Measurements from ENCODE around the gene ITM2A. TPM values are rescaled to one million over a fixed set of nuclear protein-coding genes. Genes with fewer than 3 reads are reported as not detected.

ITM2A gene
- total RNA-seq (611 TPM), polyA plus RNA-seq (ENCODE audit: insufficient read depth in 1 of 8, insufficient read length in 8 of 8, low replicate concordance in 1 of 8) (100 to 1,000 TPM; 508 to 993 (median 673) TPM)
- long read RNA-seq, donor 1, transcript ITM2A-201 (6 exons, 1,641 nt): major isoform, 50 of 223 reads
- long read RNA-seq, donor 1, partial matches to known transcripts: 169 of 223 reads
- long read RNA-seq, donor 1, other reads (novel, unspliced or antisense): 0 of 223 reads
- long read RNA-seq, donor 2, transcript ITM2A-202 (5 exons, 1,698 nt): minor isoform, 7 of 36 reads
- long read RNA-seq, donor 2, transcript ITM2A-201 (6 exons, 1,641 nt): major isoform, 16 of 36 reads
- long read RNA-seq, donor 2, partial matches to known transcripts: 13 of 36 reads
- long read RNA-seq, donor 2, other reads (novel, unspliced or antisense): 0 of 36 reads
- long read RNA-seq, donor 3, transcript ITM2A-201 (6 exons, 1,641 nt): major isoform, 113 of 282 reads
- long read RNA-seq, donor 3, partial matches to known transcripts: 165 of 282 reads
- long read RNA-seq, donor 3, other reads (novel, unspliced or antisense): 0 of 282 reads
- long read RNA-seq, donor 4, transcript ITM2A-202 (5 exons, 1,698 nt): minor isoform, 8 of 284 reads
- long read RNA-seq, donor 4, transcript ITM2A-201 (6 exons, 1,641 nt): major isoform, 128 of 284 reads
- long read RNA-seq, donor 4, partial matches to known transcripts: 141 of 284 reads
- long read RNA-seq, donor 4, other reads (novel, unspliced or antisense): 6 of 284 reads
- long read RNA-seq, donor 5, transcript ITM2A-202 (5 exons, 1,698 nt): minor isoform, 17 of 1,099 reads
- long read RNA-seq, donor 5, transcript ITM2A-201 (6 exons, 1,641 nt): major isoform, 323 of 1,099 reads
- long read RNA-seq, donor 5, partial matches to known transcripts: 745 of 1,099 reads
- long read RNA-seq, donor 5, other reads (novel, unspliced or antisense): 13 of 1,099 reads
- long read RNA-seq, donor 6, transcript ITM2A-201 (6 exons, 1,641 nt): major isoform, 266 of 834 reads
- long read RNA-seq, donor 6, transcript ITM2A-202 (5 exons, 1,698 nt): minor isoform, 10 of 834 reads
- long read RNA-seq, donor 6, partial matches to known transcripts: 557 of 834 reads
- long read RNA-seq, donor 6, other reads (novel, unspliced or antisense): 0 of 834 reads
- long read RNA-seq, donor 7, transcript ITM2A-202 (5 exons, 1,698 nt): minor isoform, 16 of 1,668 reads
- long read RNA-seq, donor 7, transcript ITM2A-201 (6 exons, 1,641 nt): major isoform, 391 of 1,668 reads
- long read RNA-seq, donor 7, partial matches to known transcripts: 1,221 of 1,668 reads
- long read RNA-seq, donor 7, other reads (novel, unspliced or antisense): 40 of 1,668 reads
- long read RNA-seq, donor 8, transcript ITM2A-201 (6 exons, 1,641 nt): major isoform, 150 of 361 reads
- long read RNA-seq, donor 8, partial matches to known transcripts: 206 of 361 reads
- long read RNA-seq, donor 8, other reads (novel, unspliced or antisense): 0 of 361 reads
- long read RNA-seq, donor 9, transcript ITM2A-201 (6 exons, 1,641 nt): major isoform, 113 of 567 reads
- long read RNA-seq, donor 9, transcript ITM2A-202 (5 exons, 1,698 nt): minor isoform, 8 of 567 reads
- long read RNA-seq, donor 9, partial matches to known transcripts: 440 of 567 reads
- long read RNA-seq, donor 9, other reads (novel, unspliced or antisense): 5 of 567 reads
- long read RNA-seq, donor 10, transcript ITM2A-202 (5 exons, 1,698 nt): minor isoform, 17 of 485 reads
- long read RNA-seq, donor 10, transcript ITM2A-201 (6 exons, 1,641 nt): major isoform, 215 of 485 reads
- long read RNA-seq, donor 10, partial matches to known transcripts: 244 of 485 reads
- long read RNA-seq, donor 10, other reads (novel, unspliced or antisense): 7 of 485 reads
- long read RNA-seq, donor 11, transcript ITM2A-201 (6 exons, 1,641 nt): major isoform, 195 of 774 reads
- long read RNA-seq, donor 11, transcript ITM2A-202 (5 exons, 1,698 nt): minor isoform, 14 of 774 reads
- long read RNA-seq, donor 11, partial matches to known transcripts: 555 of 774 reads
- long read RNA-seq, donor 11, other reads (novel, unspliced or antisense): 8 of 774 reads

DNA sequence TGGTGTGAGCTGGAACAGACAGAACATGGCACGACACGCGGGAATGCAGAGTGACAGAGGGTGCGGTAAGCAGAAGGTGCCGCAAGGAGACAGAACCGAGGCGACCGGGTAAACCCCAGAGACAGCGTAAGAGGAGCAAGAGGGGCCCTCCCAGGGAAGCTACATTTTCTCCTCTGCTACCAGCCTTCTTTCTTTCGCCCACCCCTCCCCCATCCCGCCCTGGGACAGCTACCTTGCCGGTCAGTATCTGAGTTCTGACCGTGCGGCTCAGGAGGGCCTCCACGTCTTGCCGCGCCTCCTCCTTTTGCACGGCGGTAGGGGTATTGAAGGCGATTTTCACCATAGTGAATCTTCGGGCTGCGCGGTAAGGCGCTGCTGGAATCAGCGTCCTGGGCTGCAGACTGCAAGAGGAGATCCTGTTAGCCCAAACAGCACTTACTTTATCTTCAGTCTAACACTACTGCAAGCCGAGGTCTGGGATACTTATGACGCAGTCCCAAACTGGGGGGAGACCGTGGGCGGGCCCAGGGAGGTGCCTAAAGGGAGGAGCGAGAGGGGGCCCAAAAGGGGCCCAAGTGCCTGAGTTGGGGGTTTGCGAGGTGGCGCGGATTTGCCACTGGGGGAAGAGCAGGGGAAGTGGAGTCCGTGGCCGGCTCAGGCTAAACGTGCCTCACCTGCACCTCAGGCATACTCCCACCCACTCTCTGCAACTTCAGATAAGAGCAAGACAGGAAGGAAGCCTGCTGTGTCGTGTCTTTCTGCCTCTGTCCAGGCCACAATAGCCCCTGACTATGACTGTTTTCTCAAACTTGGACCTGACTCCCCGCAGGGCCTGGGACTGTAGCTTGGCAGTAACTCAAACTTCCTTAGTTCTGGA is at the start of gene ITM2A:
TSS of gene ITM2A (minus strand) at position 462 of the 877 bp plus-strand sequence. CDS start at position 343, 119 bp downstream.
- 29% methylated on average over 15 of the region's 38 CpGs for WGBS (ENCODE audit: insufficient coverage)
- DNase-seq: peak; percentile 91
- Histone ChIP-seq H3K4me3 (ENCODE audit: low read length) (peak within 1 kb of the TSS; percentile 62), H3K4me1 (ENCODE audit: control insufficient read depth, insufficient read depth, low read length) (peaks cover 5% of the 10 kb centered on the region), H3K9me3 (replicated peaks; ENCODE audit: control insufficient read depth, low read depth, low read length) (no peaks in the 10 kb centered on the region), H3K27me3 (ENCODE audit: control insufficient read depth, insufficient read depth, low read length) (peaks cover 4% of the 10 kb centered on the region), H3K27ac (ENCODE audit: low read length) (peak within 1 kb of the TSS; percentile 90), H3K36me3 (ENCODE audit: control insufficient read depth, insufficient read depth, low read length) (no peaks in the 10 kb centered on the region)

DNA sequence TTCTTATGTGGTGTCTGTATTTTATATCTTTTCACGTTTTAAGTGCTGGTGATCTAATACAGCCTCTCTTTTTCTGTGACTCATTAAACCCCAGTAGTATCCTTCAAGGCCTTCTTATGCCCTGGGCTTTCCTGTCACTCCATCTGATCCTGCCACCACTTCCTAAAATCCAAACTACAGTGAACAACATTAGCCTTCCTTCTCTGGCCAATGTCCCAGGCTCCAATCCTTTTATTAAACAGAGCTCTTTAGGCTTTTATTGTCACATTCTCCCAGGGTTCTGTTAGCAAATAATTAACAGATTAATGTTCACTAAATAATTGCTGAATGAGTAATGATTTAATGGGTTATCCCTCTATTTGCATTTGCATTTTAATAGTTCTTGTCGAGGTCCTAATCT is 47.9 kb upstream of the ITM2A start:
- DNase-seq: peak; percentile 6
- no peaks in the 10 kb centered on the region for H3K36me3 ChIP-seq (ENCODE audit: control insufficient read depth, insufficient read depth, low read length)
- WGBS (ENCODE audit: insufficient coverage): no CpG with 5 or more reads among the region's 2 CpGs
- H3K4me1 ChIP-seq (ENCODE audit: control insufficient read depth, insufficient read depth, low read length): no peaks in the 10 kb centered on the region
- H3K9me3 ChIP-seq (replicated peaks; ENCODE audit: control insufficient read depth, low read depth, low read length): no peaks in the 10 kb centered on the region
- no peak overlapping the region for H3K27ac ChIP-seq (ENCODE audit: low read length)
- no peaks in the 10 kb centered on the region for H3K27me3 ChIP-seq (ENCODE audit: control insufficient read depth, insufficient read depth, low read length)
- H3K4me3 ChIP-seq (ENCODE audit: low read length): no peak overlapping the region

DNA sequence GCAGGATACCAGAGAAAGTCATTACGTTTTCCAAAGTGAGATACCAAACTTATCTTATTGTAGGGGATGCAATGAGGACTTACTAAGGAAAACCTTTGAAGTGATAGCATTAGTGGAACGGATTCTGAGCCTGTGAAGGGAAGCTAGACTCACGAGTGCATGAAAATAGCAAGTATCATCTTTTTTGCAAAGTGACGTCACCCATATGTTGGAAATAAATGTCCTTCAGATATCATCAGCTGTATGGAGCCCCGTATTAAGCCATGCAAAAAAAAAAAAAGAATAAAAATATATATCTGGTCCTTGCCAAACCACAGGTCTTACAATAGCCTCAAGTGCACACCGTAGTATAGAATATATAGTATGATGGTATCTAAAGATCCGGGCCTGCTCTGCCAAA is 46.8 kb upstream of the ITM2A start:
- no peak overlapping the region for H3K27ac ChIP-seq (ENCODE audit: low read length)
- no peaks in the 10 kb centered on the region for H3K9me3 ChIP-seq (replicated peaks; ENCODE audit: control insufficient read depth, low read depth, low read length)
- 60% methylated on average over 1 of the region's 7 CpGs for WGBS (ENCODE audit: insufficient coverage)
- H3K27me3 ChIP-seq (ENCODE audit: control insufficient read depth, insufficient read depth, low read length): no peaks in the 10 kb centered on the region
- peak; percentile 17 for DNase-seq
- H3K36me3 ChIP-seq (ENCODE audit: control insufficient read depth, insufficient read depth, low read length): no peaks in the 10 kb centered on the region
- H3K4me3 ChIP-seq (ENCODE audit: low read length): no peak overlapping the region
- no peaks in the 10 kb centered on the region for H3K4me1 ChIP-seq (ENCODE audit: control insufficient read depth, insufficient read depth, low read length)

DNA sequence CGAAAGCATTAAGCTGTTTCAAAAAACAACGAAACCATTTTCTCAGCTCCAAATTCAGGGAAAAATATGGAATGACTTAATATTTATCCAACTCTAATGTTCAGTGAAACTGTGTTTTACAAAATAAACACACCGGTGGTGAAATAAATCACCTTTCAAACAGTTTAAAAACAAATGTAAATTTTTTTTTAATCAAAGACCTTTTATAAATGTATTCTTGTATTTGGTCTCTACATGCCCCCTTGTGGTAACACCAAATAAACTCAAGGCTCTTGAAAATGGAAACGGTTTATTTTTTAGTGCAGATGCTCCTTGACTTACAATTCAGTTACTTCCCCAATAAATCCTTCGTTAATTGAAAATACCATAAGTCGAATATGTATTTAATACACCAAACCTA is 45.8 kb upstream of the ITM2A start:
- H3K4me3 ChIP-seq (ENCODE audit: low read length): peak overlapping the region; percentile 39
- no peaks in the 10 kb centered on the region for H3K36me3 ChIP-seq (ENCODE audit: control insufficient read depth, insufficient read depth, low read length)
- H3K9me3 ChIP-seq (replicated peaks; ENCODE audit: control insufficient read depth, low read depth, low read length): no peaks in the 10 kb centered on the region
- WGBS (ENCODE audit: insufficient coverage): no CpG with 5 or more reads among the region's 6 CpGs
- H3K27me3 ChIP-seq (ENCODE audit: control insufficient read depth, insufficient read depth, low read length): no peaks in the 10 kb centered on the region
- H3K4me1 ChIP-seq (ENCODE audit: control insufficient read depth, insufficient read depth, low read length): no peaks in the 10 kb centered on the region
- DNase-seq: peak; percentile 76
- peak overlapping the region; percentile 76 for H3K27ac ChIP-seq (ENCODE audit: low read length)

DNA sequence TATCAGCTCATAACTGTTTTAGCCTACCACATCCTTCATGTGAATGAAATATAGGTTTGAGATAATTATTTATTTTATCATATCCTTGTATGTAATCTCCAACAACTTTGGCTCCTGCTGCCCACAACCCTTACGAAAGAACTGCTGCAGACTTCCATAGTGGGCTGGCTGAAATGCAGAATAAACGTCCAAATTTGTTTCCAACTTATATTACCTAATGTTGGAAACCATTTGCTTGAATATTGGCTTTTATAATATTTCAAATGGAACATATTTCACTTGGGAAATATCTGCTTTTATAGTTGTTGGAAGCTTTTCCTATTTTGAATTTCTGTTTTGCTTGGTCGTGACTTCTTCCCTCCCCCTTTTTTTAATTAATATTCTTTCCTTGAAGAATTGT is 45.0 kb upstream of the ITM2A start:
- Histone ChIP-seq H3K27ac (ENCODE audit: low read length) (peak overlapping the region; percentile 76), H3K9me3 (replicated peaks; ENCODE audit: control insufficient read depth, low read depth, low read length) (no peaks in the 10 kb centered on the region), H3K36me3 (ENCODE audit: control insufficient read depth, insufficient read depth, low read length) (no peaks in the 10 kb centered on the region), H3K4me3 (ENCODE audit: low read length) (no peak overlapping the region), H3K27me3 (ENCODE audit: control insufficient read depth, insufficient read depth, low read length) (no peaks in the 10 kb centered on the region), H3K4me1 (ENCODE audit: control insufficient read depth, insufficient read depth, low read length) (no peaks in the 10 kb centered on the region)
- 40% methylated on average over 1 of the region's 3 CpGs for WGBS (ENCODE audit: insufficient coverage)
- DNase-seq: peak; percentile 82

DNA sequence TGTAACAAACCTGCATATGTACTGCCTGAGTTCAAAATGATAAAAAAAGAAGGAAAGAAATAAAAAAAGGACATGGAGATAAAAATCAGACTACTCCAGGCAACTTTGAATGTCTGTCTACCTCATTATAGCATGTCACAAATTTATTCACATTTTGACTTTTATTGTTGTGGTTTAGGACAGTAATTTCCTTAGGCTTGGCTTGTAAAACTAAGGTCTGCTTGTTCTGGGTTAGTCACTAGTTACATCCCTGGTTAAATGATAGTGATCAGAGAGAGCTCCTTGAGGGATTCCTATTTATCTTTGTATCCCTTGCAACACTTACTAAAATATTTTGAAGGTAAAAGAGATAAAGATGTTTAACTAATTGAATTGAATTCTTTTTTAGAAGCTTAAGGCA is 42.5 kb upstream of the ITM2A start:
- H3K36me3 ChIP-seq (ENCODE audit: control insufficient read depth, insufficient read depth, low read length): no peaks in the 10 kb centered on the region
- no peak for DNase-seq
- H3K4me1 ChIP-seq (ENCODE audit: control insufficient read depth, insufficient read depth, low read length): no peaks in the 10 kb centered on the region
- H3K27me3 ChIP-seq (ENCODE audit: control insufficient read depth, insufficient read depth, low read length): no peaks in the 10 kb centered on the region
- no peak overlapping the region for H3K4me3 ChIP-seq (ENCODE audit: low read length)
- H3K27ac ChIP-seq (ENCODE audit: low read length): no peak overlapping the region
- H3K9me3 ChIP-seq (replicated peaks; ENCODE audit: control insufficient read depth, low read depth, low read length): peaks cover 2% of the 10 kb centered on the region

DNA sequence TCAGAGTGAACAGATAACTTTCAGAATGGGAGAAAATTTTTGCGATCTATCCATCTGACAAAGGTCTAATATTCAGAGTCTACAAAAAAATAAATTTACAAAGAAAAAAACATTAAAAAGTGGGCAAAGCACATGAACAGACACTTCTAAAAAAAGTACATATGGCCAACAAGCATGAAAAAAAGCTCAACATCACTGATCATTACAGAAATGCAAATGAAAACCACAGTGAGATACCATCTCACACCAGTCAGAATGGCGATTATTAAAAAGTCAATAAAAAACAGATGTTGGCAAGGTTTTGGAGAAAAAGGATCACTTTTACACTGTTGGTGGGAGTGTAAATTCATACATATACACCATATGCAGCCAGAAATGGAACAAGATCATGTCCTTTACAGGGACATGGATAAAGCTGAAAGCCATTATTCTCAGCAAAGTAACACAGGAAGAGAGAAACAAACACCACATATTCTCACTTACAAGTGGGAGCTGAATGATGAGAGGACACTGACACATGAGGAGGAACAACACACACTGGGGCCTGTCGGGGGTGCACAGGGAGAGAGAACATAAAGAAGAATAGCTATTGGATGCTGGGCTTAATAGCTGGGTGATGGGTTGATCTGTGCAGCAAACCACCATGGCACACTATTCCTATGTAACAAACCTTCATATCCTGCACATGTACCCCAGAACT is 41.6 kb upstream of the ITM2A start:
- no peaks in the 10 kb centered on the region for H3K27me3 ChIP-seq (ENCODE audit: control insufficient read depth, insufficient read depth, low read length)
- no peaks in the 10 kb centered on the region for H3K36me3 ChIP-seq (ENCODE audit: control insufficient read depth, insufficient read depth, low read length)
- no CpG with 5 or more reads among the region's 3 CpGs for WGBS (ENCODE audit: insufficient coverage)
- DNase-seq: no peak
- H3K9me3 ChIP-seq (replicated peaks; ENCODE audit: control insufficient read depth, low read depth, low read length): peaks cover 2% of the 10 kb centered on the region
- H3K4me3 ChIP-seq (ENCODE audit: low read length): no peak overlapping the region
- H3K4me1 ChIP-seq (ENCODE audit: control insufficient read depth, insufficient read depth, low read length): no peaks in the 10 kb centered on the region
- no peak overlapping the region for H3K27ac ChIP-seq (ENCODE audit: low read length)

DNA sequence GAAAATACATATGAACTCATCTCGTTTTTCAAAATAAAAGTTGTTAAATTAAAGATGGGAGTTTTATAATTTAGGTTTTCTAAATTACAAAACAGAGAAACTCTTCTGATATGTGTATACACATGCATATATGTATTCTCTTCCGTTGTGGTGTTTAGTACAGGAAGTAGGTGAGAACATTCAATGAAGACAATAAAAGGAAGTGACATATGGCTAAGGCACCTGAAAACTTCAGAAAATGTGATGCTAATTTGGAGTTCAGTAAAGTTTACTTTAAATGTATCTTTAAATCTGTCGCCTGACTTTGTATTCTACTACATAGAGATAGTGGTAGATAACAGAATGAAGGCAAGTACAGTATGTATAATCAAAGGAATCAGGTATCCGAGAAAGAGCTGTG is 33.5 kb upstream of the ITM2A start:
- Histone ChIP-seq H3K27me3 (ENCODE audit: control insufficient read depth, insufficient read depth, low read length) (no peaks in the 10 kb centered on the region), H3K9me3 (replicated peaks; ENCODE audit: control insufficient read depth, low read depth, low read length) (peaks cover 2% of the 10 kb centered on the region), H3K4me1 (ENCODE audit: control insufficient read depth, insufficient read depth, low read length) (no peaks in the 10 kb centered on the region), H3K4me3 (ENCODE audit: low read length) (no peak overlapping the region), H3K36me3 (ENCODE audit: control insufficient read depth, insufficient read depth, low read length) (no peaks in the 10 kb centered on the region), H3K27ac (ENCODE audit: low read length) (no peak overlapping the region)
- WGBS (ENCODE audit: insufficient coverage): no CpG with 5 or more reads among the region's 4 CpGs
- DNase-seq: no peak

All from muscle of leg (tissue), 16 donors.